Stomach (tissue), 4 donors: Measurements from ENCODE around the gene NFATC1.

Source experiments
- POLR2A ChIP-seq, 4 donors: fragments of 450-650 bp; IDR thresholded peaks; one replicate each; pipeline ENCODE4 v1.6.1; 2016; ENCODE audit warnings: antibody characterized with exemption in 4 of 4, control low read depth in 2 of 4, mild to moderate bottlenecking in 1 of 4, moderate library complexity in 1 of 4
- POLR2AphosphoS5 ChIP-seq, 3 donors: sonication (generic); formaldehyde crosslinking; IDR thresholded peaks; one replicate each; pipeline ENCODE4 v1.6.1; 2016; ENCODE audit warnings: antibody characterized with exemption in 3 of 3
- TF ChIP-seq, protein P1 (sequence below), 7 experiments: fragments of 450-650 bp in 4 of 7; fragments of 200-600 bp in 3 of 7; sonication (generic) in 3 of 7; IDR thresholded peaks; one replicate each; pipeline ENCODE4 v1.5.1; 2016 to 2019; ENCODE audit warnings: antibody characterized with exemption in 7 of 7, control low read depth in 2 of 7, mild to moderate bottlenecking in 1 of 7

DNA sequence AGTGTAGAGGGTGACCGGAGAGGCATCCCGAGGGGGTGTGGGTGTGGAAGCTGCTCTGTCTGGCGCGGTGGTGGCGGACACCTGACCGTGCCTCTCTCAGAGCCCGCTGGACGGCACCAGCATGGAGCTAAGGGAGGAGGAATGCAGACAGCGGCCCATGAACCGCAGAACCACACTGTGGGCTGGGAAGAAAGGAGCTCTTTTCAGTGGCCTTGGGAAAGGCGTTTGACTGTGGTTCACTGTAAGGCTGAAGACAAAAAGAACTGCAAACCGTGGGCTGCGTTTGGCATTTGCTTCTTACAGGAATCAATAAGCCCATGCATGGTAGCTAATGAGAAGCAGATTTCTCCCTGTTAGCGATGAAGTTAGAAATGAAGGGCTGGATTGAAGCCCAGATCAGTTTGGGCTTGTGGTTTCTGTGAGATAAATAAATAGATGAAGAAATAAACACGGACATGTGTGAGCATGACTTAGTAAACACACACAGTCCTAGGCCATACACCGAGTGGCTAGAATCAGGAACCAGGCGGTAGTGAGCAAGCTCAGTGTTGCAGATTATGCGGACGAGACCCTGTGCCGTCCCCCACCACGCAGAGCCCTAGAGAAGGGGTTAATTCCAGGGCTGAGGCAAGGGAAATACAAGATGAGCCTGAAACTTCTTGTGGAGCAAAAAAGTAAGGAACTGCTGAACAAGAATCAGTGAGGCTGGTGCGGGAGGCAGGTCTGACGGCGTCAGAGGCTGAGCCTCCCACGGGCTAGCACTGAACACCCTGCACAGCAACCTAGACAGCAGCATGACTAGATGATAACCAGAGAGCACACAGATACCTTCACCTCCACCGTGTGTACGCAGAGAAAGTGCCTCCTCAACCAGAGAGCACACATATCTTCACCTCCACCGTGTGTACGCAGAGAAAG, 29.3 kb upstream of the NFATC1 start:
- TF ChIP-seq, protein P1, sequence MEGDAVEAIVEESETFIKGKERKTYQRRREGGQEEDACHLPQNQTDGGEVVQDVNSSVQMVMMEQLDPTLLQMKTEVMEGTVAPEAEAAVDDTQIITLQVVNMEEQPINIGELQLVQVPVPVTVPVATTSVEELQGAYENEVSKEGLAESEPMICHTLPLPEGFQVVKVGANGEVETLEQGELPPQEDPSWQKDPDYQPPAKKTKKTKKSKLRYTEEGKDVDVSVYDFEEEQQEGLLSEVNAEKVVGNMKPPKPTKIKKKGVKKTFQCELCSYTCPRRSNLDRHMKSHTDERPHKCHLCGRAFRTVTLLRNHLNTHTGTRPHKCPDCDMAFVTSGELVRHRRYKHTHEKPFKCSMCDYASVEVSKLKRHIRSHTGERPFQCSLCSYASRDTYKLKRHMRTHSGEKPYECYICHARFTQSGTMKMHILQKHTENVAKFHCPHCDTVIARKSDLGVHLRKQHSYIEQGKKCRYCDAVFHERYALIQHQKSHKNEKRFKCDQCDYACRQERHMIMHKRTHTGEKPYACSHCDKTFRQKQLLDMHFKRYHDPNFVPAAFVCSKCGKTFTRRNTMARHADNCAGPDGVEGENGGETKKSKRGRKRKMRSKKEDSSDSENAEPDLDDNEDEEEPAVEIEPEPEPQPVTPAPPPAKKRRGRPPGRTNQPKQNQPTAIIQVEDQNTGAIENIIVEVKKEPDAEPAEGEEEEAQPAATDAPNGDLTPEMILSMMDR (IDR thresholded peaks at IDR 0.05): no peak
- TF ChIP-seq POLR2A (IDR thresholded peaks at IDR 0.05) (no peak), POLR2AphosphoS5 (IDR thresholded peaks at IDR 0.05) (peak in 1 of 3 donors; percentile 31)
